Measurements from ENCODE around the gene RBM28. TPM values are rescaled to one million over a fixed set of nuclear protein-coding genes. Genes with fewer than 3 reads are reported as not detected.

RBM28 gene
- total and polyA plus RNA-seq, 8 donors, result 10.9 to 31.8 (median 16.9) TPM

GRCh38 chr7:128360359-128360678, 16.6 kb upstream of the RBM28 start:
- TF ChIP-seq, protein P1, sequence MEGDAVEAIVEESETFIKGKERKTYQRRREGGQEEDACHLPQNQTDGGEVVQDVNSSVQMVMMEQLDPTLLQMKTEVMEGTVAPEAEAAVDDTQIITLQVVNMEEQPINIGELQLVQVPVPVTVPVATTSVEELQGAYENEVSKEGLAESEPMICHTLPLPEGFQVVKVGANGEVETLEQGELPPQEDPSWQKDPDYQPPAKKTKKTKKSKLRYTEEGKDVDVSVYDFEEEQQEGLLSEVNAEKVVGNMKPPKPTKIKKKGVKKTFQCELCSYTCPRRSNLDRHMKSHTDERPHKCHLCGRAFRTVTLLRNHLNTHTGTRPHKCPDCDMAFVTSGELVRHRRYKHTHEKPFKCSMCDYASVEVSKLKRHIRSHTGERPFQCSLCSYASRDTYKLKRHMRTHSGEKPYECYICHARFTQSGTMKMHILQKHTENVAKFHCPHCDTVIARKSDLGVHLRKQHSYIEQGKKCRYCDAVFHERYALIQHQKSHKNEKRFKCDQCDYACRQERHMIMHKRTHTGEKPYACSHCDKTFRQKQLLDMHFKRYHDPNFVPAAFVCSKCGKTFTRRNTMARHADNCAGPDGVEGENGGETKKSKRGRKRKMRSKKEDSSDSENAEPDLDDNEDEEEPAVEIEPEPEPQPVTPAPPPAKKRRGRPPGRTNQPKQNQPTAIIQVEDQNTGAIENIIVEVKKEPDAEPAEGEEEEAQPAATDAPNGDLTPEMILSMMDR (IDR thresholded peaks at IDR 0.05), result no peak
- peak in 1 of 4 donors; percentile 8 for ATAC-seq
- Histone ChIP-seq H3K4me1 (no peaks in the 10 kb centered on the region), H3K36me3 (no peaks in the 10 kb centered on the region), H3K27me3 (peaks cover 0 to 3% (median 0%) of the 10 kb centered on the region in 4 donors), H3K27ac (no peak overlapping the region), H3K4me3 (no peak overlapping the region), H3K9me3 (no peaks in the 10 kb centered on the region)
- intact Hi-C loops (cut with DNase I), result no loop called here
- FAIRE-seq, result no peak
- DNase-seq, result peak in 1 of 6 donors; percentile 57
- 57 to 61% methylated on average over 9 of the region's 9 CpGs for WGBS, 2 donors

DNA sequence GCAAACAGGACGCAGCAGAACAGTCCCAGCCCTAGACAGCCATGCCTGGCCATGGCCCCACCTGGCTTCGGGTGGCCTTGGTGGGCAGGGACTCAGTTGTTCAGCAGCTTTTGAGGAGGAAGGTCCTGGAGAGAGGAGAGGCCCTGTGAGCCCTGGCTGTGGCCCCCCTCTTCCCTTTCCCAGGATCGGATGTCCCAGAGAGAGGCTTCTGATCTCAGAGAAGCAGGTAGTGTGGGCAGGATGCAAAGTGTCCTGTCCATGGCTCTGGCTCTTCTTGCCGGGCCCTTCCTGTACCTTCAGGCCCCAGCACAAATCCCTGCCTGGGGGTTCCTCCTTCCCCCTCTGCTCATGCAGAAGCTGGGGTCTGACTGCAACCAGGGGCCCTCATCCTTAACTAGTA, 16.2 kb upstream of the RBM28 start:
- Histone ChIP-seq H3K27me3 (peaks cover 0 to 3% (median 0%) of the 10 kb centered on the region in 4 donors), H3K9me3 (no peaks in the 10 kb centered on the region), H3K4me3 (no peak overlapping the region), H3K27ac (no peak overlapping the region), H3K4me1 (no peaks in the 10 kb centered on the region), H3K36me3 (no peaks in the 10 kb centered on the region)
- intact Hi-C loops (cut with DNase I), result no loop called here
- WGBS, 2 donors, result 96 to 98% methylated on average over 4 of the region's 4 CpGs
- TF ChIP-seq, protein P1 (IDR thresholded peaks at IDR 0.05), result no peak
- DNase-seq (peak in 1 of 6 donors; percentile 44), FAIRE-seq (no peak), ATAC-seq (no peak)

DNA sequence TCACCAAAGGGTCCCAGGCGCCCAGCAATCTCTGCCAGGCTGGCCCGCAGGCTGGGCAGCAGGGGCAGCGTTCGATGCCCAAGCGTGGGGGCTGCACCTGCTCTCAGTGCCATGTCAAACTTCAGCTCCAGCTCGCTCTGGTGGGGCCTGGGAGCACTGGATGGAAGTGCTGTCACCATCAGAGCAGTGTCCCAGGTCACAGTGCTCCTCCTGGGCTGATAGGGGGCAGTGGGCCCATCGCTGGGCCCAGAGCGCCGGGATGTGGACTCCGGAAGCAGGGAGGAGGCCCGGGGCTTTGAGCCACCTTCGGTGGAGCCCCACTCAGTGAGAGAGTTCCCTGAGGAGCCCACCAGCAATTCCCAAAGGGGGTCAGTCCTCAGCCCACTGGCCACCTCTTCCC, 15.6 kb upstream of the RBM28 start:
- no peaks in the 10 kb centered on the region for H3K9me3 ChIP-seq
- intact Hi-C loops (cut with DNase I), result no loop called here
- no peak overlapping the region for H3K27ac ChIP-seq
- FAIRE-seq, result no peak
- no peaks in the 10 kb centered on the region for H3K36me3 ChIP-seq
- DNase-seq, result peak in 1 of 6 donors; percentile 42
- TF ChIP-seq, protein P1 (IDR thresholded peaks at IDR 0.05), result no peak
- peaks cover 0 to 3% (median 0%) of the 10 kb centered on the region in 4 donors for H3K27me3 ChIP-seq
- no peaks in the 10 kb centered on the region for H3K4me1 ChIP-seq
- WGBS, 2 donors, result 90 to 97% methylated on average over 12 of the region's 12 CpGs
- ATAC-seq, result no peak
- H3K4me3 ChIP-seq, result no peak overlapping the region

DNA sequence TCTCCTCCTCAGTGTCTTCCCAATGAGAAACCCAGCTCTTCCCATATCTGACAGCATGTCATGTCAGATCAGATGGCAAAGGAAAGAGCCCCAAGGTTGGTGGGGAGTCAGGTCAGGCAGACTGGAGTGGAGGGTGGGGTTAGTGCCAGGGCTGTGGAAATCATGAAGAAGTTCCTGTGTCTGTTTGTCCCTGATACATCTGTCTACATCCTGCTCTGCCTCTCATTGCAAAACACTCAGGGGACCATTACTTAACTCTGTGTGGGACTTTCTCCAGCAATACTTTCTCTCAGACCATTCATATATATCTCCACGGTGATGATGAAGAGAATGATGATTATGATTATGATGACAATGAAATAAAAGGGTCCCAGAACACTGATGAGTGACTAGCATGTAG, 14.5 kb upstream of the RBM28 start:
- intact Hi-C loops (cut with DNase I), result no loop called here
- FAIRE-seq (no peak), DNase-seq (no peak), ATAC-seq (no peak)
- Histone ChIP-seq H3K27ac (no peak overlapping the region), H3K4me3 (no peak overlapping the region), H3K27me3 (no peaks in the 10 kb centered on the region), H3K36me3 (no peaks in the 10 kb centered on the region), H3K9me3 (no peaks in the 10 kb centered on the region), H3K4me1 (no peaks in the 10 kb centered on the region)
- TF ChIP-seq, protein P1 (IDR thresholded peaks at IDR 0.05), result no peak
- WGBS, 2 donors, result 59 to 80% methylated on average over 1 of the region's 1 CpG

DNA sequence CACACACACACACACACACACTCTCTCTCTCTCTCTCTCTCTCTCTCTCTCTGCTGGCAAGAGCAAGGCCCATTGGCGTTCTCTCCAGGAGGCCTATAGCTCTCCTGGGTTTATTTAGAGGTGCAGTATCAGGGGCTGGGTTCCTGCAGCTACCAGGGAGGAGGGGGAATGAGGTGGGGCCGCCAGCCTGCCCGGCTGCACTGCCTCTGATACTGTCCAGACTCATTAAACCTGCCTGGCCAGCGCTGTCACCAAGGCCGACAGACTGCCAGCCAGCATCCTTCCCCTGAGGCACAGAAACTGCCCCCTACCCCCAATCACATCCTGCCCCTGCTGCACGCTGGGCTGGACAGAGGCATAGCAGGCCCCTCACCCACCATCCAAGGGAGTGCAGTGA, 13.5 kb upstream of the RBM28 start:
- FAIRE-seq (no peak), DNase-seq (peak in 1 of 6 donors; percentile 38), ATAC-seq (no peak)
- 71 to 72% methylated on average over 6 of the region's 6 CpGs for WGBS, 2 donors
- H3K4me1 ChIP-seq, result no peaks in the 10 kb centered on the region
- TF ChIP-seq, protein P1 (IDR thresholded peaks at IDR 0.05), result no peak
- H3K9me3 ChIP-seq, result no peaks in the 10 kb centered on the region
- H3K27me3 ChIP-seq, result no peaks in the 10 kb centered on the region
- no peak overlapping the region for H3K4me3 ChIP-seq
- no peaks in the 10 kb centered on the region for H3K36me3 ChIP-seq
- no peak overlapping the region for H3K27ac ChIP-seq
- intact Hi-C loops (cut with DNase I), result no loop called here

All from pancreas (tissue), 10 donors.